HG02571 (cell line): ENCODE measurements around the gene MRPL10.
"Not testable (repeated sequence)": the region's sequence is repeated elsewhere in the genome, so short reads cannot be mapped to it uniquely, and the experiment has no call there.

ENCODE experiments used
- ATAC-seq: cut with Tn5 transposase; IDR thresholded peaks from one replicate; pipeline ENCODE4 v1.9.1; 2021; ENCODE audit warnings: mild to moderate bottlenecking, moderate library complexity; ENCODE audit not compliant: unreplicated experiment

Gene MRPL10

DNA sequence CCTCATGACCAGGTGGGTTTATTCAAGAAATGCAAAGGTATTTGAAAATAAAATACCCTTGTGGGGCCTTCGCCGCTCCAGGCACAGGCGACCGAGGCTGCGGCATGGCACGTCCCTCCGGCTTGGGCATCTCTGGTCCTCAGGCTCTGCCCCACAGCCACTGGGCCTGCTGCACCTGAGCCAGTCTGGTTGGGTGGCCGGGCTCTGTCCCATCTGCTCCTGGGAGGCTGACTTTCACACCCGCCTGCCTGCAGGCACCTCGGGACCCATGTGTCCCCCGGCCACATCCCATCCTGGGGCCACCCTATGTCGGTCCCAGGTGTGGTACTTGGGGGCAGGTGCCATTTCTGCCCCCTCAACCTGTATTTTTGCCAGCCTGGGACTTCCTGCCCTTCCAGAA lies 30.7 kb downstream of the MRPL10 start:
- no peak for ATAC-seq

DNA sequence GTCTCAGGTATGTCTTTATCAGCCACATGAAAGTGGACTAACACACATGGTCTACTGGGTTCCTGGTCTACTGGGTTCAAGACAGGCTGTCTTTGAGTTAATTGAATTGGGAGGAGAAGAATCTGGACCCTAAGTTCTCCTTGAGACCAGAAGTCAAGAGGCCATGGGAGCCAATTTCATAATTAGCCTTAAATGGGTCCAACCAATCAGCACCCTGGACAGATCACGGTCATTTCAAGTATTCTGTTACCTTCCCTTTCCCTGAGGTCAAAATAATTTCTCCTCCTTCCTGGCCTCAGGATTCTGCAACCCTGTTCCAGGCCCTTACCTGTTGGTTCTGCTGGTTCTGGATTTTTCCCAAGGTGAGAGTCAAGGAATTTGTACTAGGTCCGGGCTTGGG lies 33.5 kb downstream of the MRPL10 start:
- ATAC-seq: no peak

DNA sequence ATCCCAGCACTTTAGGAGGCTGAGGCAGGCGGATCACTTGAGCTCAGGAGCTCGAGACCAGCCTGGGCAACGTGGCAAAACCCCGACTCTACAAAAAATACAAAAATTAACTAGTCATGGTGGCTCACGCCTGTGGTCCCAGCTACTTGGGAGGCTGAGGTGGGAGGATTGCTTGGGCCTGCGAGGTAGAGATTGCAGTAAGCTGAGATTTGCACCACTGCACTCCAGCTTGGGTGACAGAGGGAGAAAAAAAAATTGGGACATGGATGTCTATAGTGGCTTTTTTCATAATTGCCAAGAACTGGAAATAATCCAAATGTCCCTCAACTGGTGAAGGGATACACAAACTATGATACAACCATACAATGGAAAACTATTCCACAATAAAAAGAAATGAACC lies 38.4 kb downstream of the MRPL10 start:
- ATAC-seq: no peak

DNA sequence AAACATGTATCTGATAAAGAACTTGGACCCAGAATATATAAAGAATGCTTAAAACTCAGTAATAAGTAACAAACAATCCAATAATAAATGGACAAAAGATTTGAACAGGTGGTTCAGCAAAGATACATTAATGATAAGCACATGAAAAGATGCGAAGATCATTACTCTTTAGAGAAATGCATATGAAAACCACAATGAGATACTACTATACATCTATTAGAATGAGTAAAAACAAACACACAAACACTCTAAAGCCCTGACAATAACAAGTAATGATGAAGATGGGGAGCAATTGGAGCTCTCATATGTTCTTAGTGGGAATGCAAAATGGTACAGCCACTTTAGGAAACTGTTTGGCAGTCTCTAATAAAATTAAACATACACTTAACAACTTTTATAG lies 38.9 kb downstream of the MRPL10 start:
- ATAC-seq: no peak

DNA sequence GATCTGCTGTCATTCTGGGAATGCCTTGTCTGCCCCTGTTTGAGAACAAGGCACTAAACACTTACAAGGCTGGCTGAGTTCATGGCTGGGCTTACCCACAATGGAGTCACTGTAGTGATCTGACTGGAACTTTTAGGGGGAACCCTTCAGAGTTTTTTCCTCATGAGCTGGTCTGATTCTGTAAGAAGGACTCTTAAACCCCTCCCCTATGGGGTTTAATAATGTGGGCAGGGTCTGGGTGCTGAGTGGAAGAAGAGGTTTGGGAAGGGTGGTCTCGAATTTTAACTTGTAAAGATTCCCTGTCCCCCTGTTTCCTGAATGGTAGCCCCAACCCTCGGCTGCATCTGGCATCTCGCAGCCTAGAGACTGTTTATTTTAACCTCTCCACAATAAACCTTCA lies 40.3 kb downstream of the MRPL10 start:
- no peak for ATAC-seq

DNA sequence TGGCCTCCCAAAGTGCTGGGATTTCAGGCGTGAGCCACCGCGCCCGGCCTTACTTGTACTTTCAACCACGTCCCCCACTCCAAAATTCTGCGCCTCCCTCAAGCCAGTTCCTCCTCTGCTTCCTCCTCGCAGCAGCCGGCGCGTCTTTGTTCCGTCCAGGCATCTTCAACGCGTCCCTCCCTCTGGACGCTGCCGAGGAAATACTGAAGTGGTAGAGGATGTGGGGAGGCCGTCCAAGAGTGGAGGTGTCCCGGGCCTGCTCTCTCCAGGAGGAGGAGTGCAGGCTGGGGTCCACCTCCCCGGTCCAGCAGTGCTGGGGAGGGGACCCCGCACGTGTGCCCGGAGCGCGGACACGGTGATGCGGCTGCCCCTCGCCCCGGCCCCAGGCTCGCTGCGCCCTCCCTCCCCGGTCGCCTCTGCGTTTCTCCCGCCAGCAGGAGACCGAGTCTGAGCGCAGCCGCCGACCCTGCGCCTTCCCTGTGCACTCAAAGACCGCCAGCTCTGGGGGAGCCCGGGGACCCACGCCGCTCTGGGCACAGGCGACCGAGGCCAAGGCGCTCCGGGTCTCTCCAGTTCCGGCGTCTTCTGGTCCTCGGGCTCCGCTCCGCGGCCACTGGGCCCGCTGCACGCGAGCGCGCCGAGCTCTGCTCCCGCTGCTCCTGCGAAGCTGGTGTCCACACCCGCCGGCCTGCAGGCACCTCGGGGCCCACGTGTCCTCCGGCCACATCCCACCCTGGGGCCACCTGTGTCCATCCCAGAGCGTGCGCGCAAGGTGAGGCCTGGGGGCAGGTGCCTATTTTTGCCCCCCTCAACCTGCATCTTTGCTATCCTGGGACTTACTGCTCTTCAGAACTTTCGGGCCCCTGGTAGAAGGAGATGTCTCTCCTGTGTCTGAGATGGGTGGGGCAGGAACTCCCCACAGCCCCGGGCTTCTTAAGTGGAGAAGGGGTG lies 41.5 kb downstream of the MRPL10 start:
- no peak for ATAC-seq

DNA sequence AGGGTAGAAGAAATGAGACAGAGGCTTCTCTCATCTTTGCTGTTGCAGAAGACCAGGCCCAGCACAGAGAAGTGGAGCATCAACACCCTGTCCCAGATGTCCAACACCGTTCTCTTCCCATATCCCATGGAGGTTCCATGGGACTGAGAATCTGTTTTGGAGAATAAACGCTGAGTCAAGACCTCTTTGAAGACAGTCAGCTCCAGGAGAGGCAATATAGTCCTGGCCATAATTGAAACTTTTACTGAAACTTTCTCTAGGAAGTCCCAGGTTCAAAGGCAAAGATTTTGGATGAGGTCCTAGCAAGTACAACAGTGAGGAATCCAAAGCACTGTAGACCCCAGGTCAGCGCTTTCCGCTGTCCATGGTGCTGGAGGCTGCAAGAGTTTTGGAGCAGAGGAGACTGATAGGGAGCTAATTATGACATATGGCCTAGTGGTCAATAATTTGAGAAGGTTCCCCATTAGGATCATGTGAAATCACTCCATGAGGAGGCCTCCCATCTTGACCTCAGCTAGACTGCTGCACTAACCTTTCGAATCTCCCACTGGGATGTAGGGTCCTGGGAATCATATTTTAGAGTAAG lies 45.7 kb downstream of the MRPL10 start:
- ATAC-seq: no peak

DNA sequence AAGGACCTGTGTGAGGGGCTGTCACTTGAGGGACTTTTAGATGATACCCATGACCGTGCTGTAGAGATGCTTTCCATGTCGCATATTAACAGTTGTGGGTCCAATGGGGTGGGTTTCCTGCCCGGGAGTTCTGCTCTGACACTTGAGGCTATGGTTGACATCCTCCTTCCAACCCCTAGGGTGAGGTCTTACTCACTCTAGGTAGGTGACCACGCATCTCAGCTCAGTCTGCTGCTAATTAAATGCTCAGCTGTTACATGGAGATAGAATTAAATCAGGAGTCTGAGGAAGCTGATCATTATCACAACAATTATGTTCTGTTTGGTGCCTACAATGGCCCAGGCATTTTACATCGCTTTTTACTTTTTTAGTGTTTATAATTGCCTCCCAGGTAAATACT lies 49.9 kb downstream of the MRPL10 start:
- ATAC-seq: no peak

DNA sequence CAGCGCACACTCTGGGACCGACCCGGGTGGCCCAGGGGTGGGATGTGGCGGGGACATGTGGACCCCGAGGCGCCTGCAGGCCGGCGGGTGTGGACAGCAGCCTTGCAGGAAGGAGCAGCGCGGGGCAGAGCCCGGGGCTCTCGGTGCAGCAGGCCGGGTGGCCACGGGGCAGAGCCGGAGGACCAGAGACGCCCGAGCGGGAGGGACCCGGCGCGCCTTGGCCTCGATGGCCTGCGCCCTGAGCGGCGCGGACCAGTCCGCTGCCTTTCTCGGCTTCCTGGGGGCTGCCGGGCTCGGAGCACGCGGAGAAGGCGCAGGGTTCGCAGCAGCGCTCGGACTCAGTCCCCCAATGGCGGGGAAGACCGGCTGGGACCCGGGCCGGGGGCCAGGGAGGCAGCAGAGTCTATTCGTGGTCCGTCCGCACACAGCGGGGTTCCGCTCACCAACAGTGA lies 53.1 kb downstream of the MRPL10 start:
- no peak for ATAC-seq

DNA sequence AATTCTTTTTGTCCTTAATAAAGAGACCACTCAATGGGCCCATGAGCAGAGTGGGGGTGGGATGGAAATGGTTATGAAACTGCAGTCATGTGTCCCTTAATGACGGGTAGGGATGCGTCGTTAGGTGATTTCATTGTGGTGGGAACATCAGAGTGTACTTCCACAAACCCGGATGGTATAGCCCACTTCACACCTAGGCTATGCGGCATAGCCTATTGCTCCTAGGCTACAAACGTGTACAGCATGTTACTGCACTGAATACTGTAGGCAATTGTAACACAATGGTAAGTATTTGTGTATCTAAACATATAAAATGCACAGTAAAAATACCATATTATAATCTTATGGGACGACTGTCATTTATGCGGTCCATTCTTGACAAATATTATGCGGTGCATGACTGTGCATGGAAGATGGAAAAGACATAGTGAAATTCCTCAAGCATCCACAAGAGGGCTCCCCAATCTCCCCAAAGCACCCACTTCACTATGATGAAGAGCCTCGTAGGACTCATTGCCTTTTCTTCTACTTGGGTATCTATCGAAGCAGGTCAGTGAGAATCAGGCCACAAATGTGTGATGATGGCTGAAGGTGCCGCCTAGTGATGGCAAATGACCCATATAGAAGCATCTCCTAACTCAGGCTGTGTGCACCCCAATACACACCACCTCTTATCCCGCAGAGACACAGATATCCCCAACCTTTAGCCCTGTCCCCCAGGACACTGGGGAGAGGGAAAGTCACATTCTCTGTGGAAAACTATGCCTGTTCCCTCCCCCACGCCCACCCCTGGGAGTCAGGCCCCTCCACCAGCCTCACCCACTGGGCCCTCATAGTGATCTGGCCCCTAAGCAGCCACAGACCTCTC lies 54.8 kb downstream of the MRPL10 start:
- ATAC-seq: no peak

DNA sequence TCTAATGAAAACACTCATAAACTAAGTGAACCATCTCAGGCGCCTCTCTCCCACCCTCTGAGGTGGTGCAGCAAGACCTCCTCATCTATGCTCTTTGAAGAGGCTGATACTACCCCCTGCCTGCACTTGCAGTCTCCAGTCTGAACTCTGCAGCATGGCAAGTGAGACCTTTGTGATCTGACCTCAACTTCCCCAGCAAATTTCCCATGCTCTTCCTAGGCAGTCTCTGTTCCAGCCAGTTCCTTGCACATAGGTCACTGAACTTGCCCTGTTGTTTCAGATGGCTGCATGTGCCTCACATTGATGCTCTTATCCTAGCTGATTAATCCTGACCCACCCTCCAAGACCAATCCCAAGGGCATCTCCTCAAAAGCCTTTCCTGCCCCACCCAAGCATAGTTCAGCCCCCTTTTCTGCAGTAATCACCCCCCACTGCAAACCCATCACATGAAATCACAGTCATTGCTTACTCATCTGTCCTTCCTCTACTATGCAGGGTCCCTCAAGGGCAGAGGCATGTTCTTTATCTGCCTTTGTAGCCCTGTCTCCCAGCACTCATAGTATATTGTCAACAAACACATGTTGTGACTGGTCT lies 56.3 kb downstream of the MRPL10 start:
- no peak for ATAC-seq

DNA sequence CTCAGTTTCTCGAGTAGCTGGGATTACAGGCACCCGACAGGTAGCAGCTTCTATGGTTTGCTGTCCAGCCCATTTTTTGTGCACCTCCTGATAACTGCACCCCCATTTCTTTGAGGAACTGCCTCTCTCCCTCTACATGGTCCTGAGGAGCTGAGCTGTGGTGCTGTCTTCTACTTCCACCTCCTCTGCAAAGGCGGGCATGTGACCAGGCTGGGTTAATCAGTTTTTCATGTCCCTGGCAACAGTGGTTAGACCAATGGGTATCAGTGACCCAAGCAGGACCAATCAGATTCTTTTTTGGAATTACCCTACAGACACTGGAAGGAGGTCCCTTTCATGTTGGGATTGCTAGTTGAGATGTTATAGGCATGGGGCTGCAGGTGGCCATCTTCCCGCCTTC lies 57.0 kb downstream of the MRPL10 start:
- no peak for ATAC-seq

DNA sequence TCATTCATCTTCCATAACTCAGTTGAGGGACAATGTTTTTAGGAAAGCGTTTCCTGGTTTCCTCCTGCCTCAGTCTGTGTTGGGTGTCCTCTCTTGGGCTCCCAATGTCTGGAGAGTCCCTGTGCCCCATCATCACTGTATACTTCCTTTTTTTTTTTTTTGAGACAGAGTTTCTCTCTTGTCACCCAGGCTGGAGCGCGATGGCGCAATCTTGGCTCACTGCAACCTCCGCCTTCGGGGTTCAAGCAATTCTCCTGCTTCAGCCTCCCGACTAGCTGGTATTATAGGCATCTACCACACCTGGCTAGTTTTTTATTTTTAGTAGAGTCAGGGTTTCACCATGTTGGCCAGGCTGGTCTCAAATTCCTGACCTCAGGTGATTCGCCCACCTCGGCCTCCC lies 57.7 kb downstream of the MRPL10 start:
- ATAC-seq: not testable (repeated sequence)
